ENCODE results near the gene GAS7.
"Not testable (repeated sequence)": the region's sequence is repeated elsewhere in the genome, so short reads cannot be mapped to it uniquely, and the experiment has no call there.

The GAS7 gene

GRCh38 chr17:10072086-10072485 is 126.3 kb downstream of the GAS7 start:
- DNase-seq (ENCODE audit: low spot score): no peak

GRCh38 chr17:10071141-10071540 is 127.3 kb downstream of the GAS7 start:
- no peak for DNase-seq (ENCODE audit: low spot score)

GRCh38 chr17:10070690-10071089 is 127.7 kb downstream of the GAS7 start:
- DNase-seq (ENCODE audit: low spot score): no peak

GRCh38 chr17:10069301-10069700 is 129.1 kb downstream of the GAS7 start:
- no peak for DNase-seq (ENCODE audit: low spot score)

GRCh38 chr17:10067446-10068143 is 130.8 kb downstream of the GAS7 start:
- no peak for DNase-seq (ENCODE audit: low spot score)

- no peak for DNase-seq (ENCODE audit: low spot score)
These were observed 133.9 kb downstream of the GAS7 start for GRCh38 chr17:10064536-10064935.

GRCh38 chr17:10063730-10064241 is 134.6 kb downstream of the GAS7 start:
- no peak for DNase-seq (ENCODE audit: low spot score)

GRCh38 chr17:10062691-10063385 is 135.6 kb downstream of the GAS7 start:
- DNase-seq (ENCODE audit: low spot score): no peak

- DNase-seq (ENCODE audit: low spot score): no peak
These were observed 137.1 kb downstream of the GAS7 start for GRCh38 chr17:10061111-10061845.

GRCh38 chr17:10060526-10060925 is 137.9 kb downstream of the GAS7 start:
- no peak for DNase-seq (ENCODE audit: low spot score)

- no peak for DNase-seq (ENCODE audit: low spot score)
These were observed 138.7 kb downstream of the GAS7 start for GRCh38 chr17:10059684-10060211.

GRCh38 chr17:10058921-10059683 is 139.3 kb downstream of the GAS7 start:
- no peak for DNase-seq (ENCODE audit: low spot score)

GRCh38 chr17:10057466-10057865 is 140.9 kb downstream of the GAS7 start:
- DNase-seq (ENCODE audit: low spot score): not testable (repeated sequence)

GRCh38 chr17:10055262-10055975 is 143.0 kb downstream of the GAS7 start:
- DNase-seq (ENCODE audit: low spot score): no peak

GRCh38 chr17:10053782-10054540 is 144.4 kb downstream of the GAS7 start:
- DNase-seq (ENCODE audit: low spot score): no peak

GRCh38 chr17:10052106-10052813 is 146.1 kb downstream of the GAS7 start:
- DNase-seq (ENCODE audit: low spot score): no peak

- no peak for DNase-seq (ENCODE audit: low spot score)
These were observed 147.3 kb downstream of the GAS7 start for GRCh38 chr17:10051112-10051511.

GRCh38 chr17:10050597-10051101 is 147.8 kb downstream of the GAS7 start:
- no peak for DNase-seq (ENCODE audit: low spot score)

- no peak for DNase-seq (ENCODE audit: low spot score)
These were observed 149.6 kb downstream of the GAS7 start for GRCh38 chr17:10048629-10049350.
